Neural cell (in vitro differentiated cells): ENCODE results near the gene SUN1.

Experiments used
- CTCF ChIP-seq: fragments of 450-650 bp; IDR thresholded peaks from 2 replicates; pipeline ENCODE4 v1.5.1; 2014; ENCODE audit warnings: antibody characterized with exemption, mild to moderate bottlenecking, moderate library complexity; ENCODE audit not compliant: poor library complexity, severe bottlenecking
- EZH2 ChIP-seq: fragments of 200-600, 300-800 bp; shearing (Covaris generic), sonication (generic); IDR thresholded peaks from 2 replicates; pipeline ENCODE4 v1.6.1; 2014; ENCODE audit warnings: antibody characterized with exemption, low read length, borderline replicate concordance, mild to moderate bottlenecking; ENCODE audit not compliant: insufficient read depth, poor library complexity, severe bottlenecking
- MXI1 ChIP-seq: fragments of 450-650 bp; conservative IDR thresholded peaks from 2 replicates; pipeline ENCODE4 v1.6.1; 2014; ENCODE audit warnings: antibody characterized with exemption, mild to moderate bottlenecking; ENCODE audit not compliant: poor library complexity, severe bottlenecking

- TF ChIP-seq MXI1 (no peak), EZH2 (no peak), CTCF (no peak)
Measured at GRCh38 chr7:820341-820740, 11.9 kb upstream of the SUN1 start.
